Spleen (tissue), 7 donors: ENCODE data around the gene FOS.

Experiments used
- POLR2AphosphoS5 ChIP-seq, 3 donors: sonication (generic); formaldehyde crosslinking; IDR thresholded peaks; one replicate each; pipeline ENCODE4 v1.5.1; 2017; ENCODE audit warnings: antibody characterized with exemption in 3 of 3
- TF ChIP-seq, protein P1 (sequence below), 11 experiments: fragments of 200-600 bp in 7 of 11; fragments of 450-650 bp in 4 of 11; sonication (generic) in 4 of 11; IDR thresholded peaks in 8 of 11; conservative IDR thresholded peaks in 3 of 11; 1 replicate in 7 of 11; 2 replicates in 4 of 11; pipeline versions ENCODE4 v1.4.0 to v1.8.0; 2016 to 2021; ENCODE audit warnings: antibody characterized with exemption in 11 of 11, inconsistent platforms in 4 of 11, mild to moderate bottlenecking in 1 of 11
- donor health status: DM: no; HTN: no; CAD: no; lungs with moderate emphysema.
- donor health status: DM: no; HTN: no; CAD: no.
- donor health status: DM: no; HTN: no; CAD: no.

DNA sequence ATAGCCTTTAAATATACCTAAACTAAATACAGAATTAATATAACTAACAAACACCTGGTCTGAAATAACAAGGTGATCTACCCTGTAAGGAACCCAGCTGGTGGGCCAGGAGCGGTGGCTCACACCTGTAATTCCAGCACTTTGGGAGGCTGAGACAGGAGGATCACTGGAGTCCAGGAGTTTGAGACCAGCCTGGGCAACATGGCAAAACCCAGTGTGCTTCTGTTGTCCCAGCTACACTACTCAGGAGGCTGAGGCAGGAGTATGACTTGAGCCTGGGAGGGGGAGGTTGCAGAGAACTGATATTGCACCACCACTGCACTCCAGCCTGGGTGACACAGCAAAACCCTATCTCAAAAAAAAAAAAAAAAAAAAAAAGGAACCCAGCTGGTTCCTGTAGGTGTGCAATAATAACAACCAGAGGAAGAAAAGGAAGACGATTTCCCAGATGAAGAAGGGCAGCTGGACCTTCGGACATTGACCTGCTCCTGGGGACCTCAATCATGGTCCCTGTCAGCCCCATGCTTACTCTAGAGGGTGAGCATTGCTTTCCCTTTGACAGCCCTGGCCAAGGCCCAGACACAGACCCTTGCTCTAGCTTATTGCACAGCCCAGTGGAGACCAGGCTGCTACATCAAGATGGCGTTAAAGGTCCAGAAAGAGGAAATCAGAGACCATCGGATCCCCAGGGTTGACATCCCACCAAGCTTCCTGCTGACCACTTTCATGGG lies 5.4 kb downstream of the FOS start:
- TF ChIP-seq, protein P1, sequence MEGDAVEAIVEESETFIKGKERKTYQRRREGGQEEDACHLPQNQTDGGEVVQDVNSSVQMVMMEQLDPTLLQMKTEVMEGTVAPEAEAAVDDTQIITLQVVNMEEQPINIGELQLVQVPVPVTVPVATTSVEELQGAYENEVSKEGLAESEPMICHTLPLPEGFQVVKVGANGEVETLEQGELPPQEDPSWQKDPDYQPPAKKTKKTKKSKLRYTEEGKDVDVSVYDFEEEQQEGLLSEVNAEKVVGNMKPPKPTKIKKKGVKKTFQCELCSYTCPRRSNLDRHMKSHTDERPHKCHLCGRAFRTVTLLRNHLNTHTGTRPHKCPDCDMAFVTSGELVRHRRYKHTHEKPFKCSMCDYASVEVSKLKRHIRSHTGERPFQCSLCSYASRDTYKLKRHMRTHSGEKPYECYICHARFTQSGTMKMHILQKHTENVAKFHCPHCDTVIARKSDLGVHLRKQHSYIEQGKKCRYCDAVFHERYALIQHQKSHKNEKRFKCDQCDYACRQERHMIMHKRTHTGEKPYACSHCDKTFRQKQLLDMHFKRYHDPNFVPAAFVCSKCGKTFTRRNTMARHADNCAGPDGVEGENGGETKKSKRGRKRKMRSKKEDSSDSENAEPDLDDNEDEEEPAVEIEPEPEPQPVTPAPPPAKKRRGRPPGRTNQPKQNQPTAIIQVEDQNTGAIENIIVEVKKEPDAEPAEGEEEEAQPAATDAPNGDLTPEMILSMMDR (IDR thresholded peaks at IDR 0.05 in 8 of 11, conservative IDR thresholded peaks at IDR 0.05 in 3 of 11), result no peak
- peak in 2 of 3 donors; percentile 48 to 89 for TF ChIP-seq POLR2AphosphoS5 (IDR thresholded peaks at IDR 0.05)
